HG03139 (cell line): ENCODE data around the gene CTU2.

Source experiments
- ATAC-seq: cut with Tn5 transposase; IDR thresholded peaks from one replicate; pipeline ENCODE4 v1.9.1; 2021; ENCODE audit not compliant: unreplicated experiment

The CTU2 gene

DNA sequence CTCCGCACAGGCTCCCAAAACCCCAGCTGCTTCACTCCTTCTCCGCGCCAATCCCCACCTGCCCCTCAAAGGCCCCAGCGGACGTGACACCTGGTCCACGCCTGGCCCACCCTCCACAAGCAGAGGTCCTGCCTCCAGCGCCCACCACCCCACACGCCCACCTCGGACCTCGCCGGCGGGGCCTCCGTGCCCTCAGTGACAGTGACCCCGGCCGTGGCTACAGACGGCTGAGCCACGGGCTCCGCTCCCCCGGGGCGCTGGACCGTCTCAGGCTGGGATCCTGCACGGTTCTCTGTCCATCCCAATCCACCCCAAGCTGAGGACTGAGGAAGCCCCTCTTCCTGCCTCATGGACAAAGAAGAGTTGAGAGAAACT, 53.7 kb downstream of the CTU2 start:
- ATAC-seq: no peak

DNA sequence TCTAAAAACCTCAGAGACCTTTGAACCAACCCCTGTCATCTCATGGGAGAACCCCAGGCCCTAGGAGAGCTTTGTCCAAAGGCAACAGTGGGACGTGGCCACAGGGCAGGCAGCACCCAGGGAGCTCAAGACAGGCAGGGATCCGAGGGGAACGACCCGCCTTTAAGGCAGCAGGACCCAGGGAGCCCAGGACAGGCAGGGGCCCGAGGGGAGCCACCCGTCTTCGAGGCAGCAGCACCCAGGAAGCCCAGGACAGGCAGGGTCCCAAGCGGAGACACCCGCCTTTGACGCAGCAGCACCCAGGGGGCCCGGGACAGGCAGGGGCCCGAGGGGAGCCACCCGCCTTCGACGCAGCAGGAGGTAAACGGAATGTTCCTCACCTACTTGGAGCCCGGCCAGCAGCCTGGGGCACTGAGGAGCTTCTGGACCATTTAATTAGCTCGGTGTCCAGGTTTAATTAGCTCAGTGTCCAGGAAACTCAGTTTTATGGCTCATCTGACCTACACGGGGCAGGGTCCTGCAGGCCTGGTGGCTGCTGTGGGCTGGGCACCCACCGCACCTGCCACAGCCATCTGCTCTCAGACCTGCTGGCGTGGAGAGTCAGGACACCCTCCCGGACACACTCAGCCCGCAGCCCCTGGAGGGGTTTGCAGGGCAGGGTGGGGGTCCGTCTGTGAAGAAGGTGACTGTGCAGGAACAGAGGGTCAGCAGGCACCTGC, 54.3 kb downstream of the CTU2 start:
- no peak for ATAC-seq

DNA sequence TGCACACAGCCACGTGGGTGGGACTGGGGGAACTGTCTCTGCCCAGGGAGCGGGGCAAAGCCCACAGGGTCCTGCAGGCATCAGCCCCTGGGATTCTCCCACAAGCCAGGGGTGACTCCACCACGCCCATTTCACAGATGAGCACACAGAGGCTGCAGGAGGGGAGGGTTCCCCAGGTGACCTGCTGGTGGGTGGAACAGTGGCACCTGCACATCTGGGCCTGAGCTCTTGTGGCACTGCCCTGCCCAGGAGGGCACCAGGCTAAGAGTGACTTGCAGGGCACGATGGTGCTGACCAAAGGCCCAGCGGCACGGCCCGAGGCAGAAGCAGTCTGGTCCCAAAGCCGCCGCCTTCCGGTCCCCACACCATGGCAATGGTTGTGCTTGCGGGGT, 54.8 kb downstream of the CTU2 start:
- no peak for ATAC-seq

DNA sequence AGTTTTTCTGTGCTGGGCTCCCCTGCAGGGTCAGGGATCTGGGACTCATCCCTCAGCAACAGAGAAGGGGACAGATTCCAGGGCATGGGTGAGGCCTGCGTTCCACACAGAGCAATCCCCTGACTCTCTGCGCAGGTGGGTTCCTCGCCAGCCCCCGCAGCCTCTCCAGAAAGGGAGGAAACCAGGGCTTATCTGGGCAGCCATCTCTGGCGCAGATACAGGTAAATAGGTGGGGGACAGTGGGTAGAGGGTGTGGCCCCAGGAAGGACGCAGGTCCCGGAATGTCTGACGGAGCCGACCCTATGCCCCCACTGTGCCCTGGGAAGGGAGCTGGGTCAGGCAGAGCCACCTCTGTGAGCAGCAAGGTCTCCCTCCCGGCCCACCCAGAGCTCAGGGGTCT, 55.5 kb downstream of the CTU2 start:
- ATAC-seq: no peak

DNA sequence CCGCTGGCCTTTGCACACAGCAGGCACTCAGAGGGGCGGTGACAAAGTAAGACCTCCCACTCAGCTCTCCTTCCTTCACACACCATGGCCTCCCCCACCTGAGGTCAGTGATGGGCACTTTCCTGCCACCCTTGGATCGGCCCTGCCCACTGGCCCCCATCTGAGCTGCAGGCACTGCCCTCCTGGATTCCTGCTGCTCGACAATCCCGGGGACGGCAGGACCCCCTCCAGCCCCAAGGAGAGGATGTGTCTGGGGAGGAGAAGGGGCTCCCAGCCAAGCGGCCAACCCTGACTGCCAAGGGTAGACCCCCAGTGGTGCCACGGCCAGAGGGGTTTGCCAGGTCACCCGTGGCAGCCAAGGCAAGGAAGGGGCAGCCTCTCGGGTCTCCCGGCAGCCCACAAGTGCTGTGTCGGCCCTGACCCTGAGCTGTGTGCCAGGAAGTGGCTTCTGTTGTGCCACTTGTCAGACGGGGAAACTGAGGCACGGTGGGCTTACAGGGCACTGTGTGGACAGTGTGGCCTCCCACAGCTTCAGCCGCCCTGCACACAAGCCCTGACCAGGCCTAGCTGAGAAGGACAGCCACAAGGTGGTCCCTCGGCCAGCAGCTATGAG, 56.1 kb downstream of the CTU2 start:
- no peak for ATAC-seq

DNA sequence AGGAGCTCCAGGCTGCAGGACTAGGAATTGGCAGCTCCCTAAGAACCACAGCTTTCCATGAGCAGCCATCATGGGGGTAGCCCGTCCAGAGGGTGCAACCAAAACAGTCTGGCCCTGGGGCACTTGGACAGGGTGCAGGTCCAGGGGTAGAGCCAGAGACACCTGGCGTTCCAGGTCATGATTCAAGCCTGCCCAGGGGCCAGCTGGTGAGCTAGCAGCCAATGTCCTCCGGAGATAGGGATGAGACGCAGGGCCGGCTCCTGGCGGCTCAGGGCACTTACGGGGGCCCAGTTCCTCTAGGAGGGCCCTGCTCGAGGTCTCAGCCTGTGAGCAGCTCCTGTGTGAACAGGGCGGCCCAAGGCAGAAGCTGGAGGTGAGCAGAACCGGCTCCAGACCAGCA, 56.6 kb downstream of the CTU2 start:
- ATAC-seq: no peak

DNA sequence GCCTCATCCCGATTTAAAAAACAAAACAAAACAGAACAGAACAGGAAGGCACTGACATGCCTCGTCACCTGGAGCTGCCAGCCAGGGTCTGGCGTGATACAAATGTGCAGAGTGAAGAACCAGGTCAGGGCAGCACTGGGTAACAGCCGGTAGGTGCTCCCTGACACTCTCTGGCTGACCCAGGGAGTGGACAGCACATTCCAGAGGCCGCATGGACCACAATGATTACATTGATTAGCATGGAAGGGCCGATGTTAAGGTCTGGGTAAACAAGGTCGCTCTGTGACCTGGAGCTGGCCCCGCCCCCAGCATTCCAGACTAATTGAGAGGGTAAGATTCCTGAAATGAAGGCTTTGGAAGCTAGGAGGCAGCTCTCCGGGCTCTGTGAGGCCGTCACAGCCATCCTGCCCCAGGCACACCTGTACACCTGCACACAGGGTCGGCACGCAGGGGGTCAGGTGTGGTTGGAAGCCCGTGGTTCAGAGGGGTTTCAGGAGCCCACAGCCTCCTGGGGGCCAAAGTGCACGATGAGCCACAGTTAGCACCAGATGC, 57.3 kb downstream of the CTU2 start:
- ATAC-seq: no peak

DNA sequence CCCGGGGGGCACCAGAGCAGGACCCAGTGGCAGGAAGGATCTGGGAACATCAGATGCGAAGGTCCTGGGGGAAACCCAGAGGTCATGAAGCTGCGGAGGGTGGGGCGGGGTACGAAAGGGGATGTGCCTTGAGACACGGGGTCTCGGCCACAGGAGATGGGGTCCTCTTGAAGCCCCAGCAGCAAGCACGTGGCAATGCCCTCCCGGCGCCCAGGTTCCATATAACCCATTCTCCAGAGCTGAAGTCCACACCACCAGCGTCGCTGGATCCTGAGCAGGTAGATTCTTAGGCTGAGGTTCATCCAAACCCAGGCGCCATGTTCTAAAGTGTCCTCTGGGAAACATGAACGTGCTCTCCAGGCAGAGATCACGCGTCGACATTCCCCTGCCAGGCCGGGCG, 57.8 kb downstream of the CTU2 start:
- no peak for ATAC-seq

DNA sequence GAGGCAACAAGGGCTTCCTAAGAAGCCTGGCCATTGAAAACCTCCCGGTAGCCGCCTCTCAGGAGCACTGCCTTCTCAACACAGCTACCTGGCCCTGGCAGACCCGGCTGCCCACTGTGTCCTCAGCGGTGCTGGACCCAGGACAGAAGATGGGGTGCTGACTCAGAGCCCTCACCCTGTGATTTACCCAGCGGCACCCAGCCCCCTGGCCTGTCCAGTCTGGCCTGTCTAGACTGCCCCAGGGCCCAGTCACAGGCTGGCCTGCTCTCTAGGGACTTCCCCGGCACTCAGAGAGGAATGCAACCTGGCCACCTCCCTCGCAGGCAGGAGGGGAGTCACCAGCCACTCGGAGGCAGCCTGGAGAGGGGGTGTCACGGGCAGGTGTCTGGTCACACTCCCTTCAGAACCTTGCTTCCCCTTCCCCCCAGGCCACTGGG, 58.6 kb downstream of the CTU2 start:
- no peak for ATAC-seq
